GM18868 (cell line): Measurements from ENCODE around the gene ENDOU.
"Not testable (repeated sequence)": the region's sequence is repeated elsewhere in the genome, so short reads cannot be mapped to it uniquely, and the experiment has no call there.

Source experiments
- ATAC-seq: cut with Tn5 transposase; IDR thresholded peaks from one replicate; pipeline ENCODE4 v1.9.1; 2021; ENCODE audit warnings: mild to moderate bottlenecking, moderate library complexity; ENCODE audit not compliant: unreplicated experiment

Gene ENDOU

DNA sequence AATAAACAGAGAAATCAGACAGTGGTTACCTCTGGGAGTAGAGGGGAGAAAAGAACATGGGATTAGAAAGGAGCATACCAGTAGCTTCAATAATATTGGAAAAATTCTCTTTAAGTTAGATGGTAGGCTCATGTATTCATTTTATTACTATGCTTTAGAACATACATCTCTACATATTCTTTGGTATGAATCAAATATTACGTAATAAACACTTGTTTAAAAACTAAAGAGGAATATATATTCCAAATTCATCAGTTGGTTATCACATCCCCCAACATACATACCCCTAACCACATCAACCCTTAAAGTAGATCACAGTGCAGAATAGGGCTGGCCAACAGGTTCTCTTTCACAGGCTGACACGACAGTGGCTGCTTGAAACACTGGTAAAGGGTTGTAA is 25.0 kb downstream of the ENDOU start:
- ATAC-seq: no peak

- ATAC-seq: no peak
These were observed 26.7 kb downstream of the ENDOU start for GRCh38 chr12:47698631-47699030.

GRCh38 chr12:47698055-47698454 is 27.2 kb downstream of the ENDOU start:
- peak; percentile 59 for ATAC-seq

GRCh38 chr12:47689215-47689614 is 36.1 kb downstream of the ENDOU start:
- no peak for ATAC-seq

GRCh38 chr12:47687636-47688035 is 37.7 kb downstream of the ENDOU start:
- no peak for ATAC-seq

- ATAC-seq: peak; percentile 63
These were observed 38.5 kb downstream of the ENDOU start for GRCh38 chr12:47686645-47687240.

DNA sequence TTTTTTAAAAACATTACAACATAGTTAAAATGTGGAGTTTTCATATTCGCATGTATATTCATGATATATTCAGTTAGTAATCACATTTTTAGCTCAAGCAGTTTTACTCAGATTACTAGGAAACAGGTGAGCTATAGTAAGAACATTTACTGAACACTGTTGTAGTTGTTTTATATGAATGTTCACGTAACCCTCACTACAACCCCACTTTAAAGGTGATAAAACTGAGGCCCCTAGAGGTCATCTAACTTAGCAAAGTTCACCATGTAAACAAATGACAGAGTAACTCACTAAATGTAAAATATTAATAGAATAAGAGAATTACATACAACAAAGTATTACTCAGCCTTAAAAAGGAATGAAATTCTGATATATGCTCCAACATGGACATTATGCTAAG is 45.5 kb downstream of the ENDOU start:
- ATAC-seq: no peak

DNA sequence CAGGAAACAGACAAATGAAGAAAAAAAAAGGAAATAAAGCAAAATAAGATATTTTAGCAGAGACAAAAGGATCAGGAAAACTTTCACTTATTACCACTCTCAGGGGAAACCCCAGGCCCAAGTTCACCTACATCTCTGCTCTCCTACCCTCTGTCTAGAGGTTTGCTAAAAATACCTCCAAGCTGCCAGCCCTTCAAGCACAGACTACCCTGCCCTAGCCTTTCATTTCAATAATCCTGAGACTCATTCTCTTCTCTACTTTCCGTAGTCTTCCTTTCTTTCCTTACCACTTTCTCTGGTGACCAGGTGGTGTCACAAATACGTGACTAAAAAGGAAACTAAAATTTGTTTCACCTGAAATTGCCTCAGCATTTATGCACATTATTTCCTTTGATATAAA is 53.2 kb downstream of the ENDOU start:
- no peak for ATAC-seq

GRCh38 chr12:47667935-47668334 is 57.4 kb downstream of the ENDOU start:
- not testable (repeated sequence) for ATAC-seq
